ENCODE results near the gene RNF123.

DNA sequence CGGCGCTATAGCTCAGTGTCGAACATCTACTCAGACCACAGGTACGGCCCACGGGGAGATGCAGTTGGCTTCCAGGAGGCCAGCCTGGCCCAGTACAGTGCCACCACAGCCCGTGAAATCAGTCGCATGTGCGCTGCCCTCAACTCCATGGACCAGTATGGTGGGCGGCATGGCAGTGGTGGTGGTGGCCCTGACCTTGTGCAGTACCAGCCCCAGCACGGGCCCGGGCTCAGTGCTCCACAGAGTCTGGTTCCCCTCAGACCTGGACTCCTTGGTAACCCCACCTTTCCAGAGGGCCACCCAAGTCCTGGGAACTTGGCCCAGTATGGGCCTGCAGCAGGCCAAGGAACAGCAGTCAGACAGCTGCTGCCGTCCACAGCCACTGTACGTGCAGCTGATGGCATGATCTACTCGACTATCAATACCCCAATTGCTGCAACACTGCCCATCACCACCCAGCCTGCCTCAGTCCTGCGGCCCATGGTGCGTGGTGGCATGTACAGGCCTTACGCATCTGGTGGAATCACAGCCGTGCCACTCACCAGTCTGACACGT lies 33.5 kb upstream of the RNF123 start:
- TF ChIP-seq CTCF (IDR thresholded peaks at IDR 0.05) (no peak), POLR2A (IDR thresholded peaks at IDR 0.05) (no peak)

Data from vagina (tissue), 2 donors.